Measurements from ENCODE around the gene MRPL55. TPM values are rescaled to one million over a fixed set of nuclear protein-coding genes. Genes with fewer than 3 reads are reported as not detected.

The MRPL55 gene
- total RNA-seq, 1 experiment from 2014 or later, result 63.7 TPM

GRCh38 chr1:228141226-228142044, 32.3 kb upstream of the MRPL55 start:
- H3K27me3 ChIP-seq (replicated peaks; ENCODE audit: control insufficient read depth, insufficient read depth, low read length), result no peaks in the 10 kb centered on the region
- intact Hi-C loops (cut with micrococcal nuclease; ENCODE audit: unreplicated experiment), result loop anchor here (2.0 kb wide), 1 partner anchor 59 kb away; the partner anchor contains the start of gene ARF1
- no peaks in the 10 kb centered on the region for H3K9me3 ChIP-seq
- peak overlapping the region; percentile 91 for H3K27ac Mint-ChIP-seq (ENCODE audit: unreplicated experiment)
- peak overlapping the region; percentile 90 for H3K4me3 ChIP-seq (ENCODE audit: low read depth, low read length)
- peaks cover 5% of the 10 kb centered on the region for H3K4me1 ChIP-seq
- H3K27me3 Mint-ChIP-seq (ENCODE audit: insufficient read depth, unreplicated experiment), result no peaks in the 10 kb centered on the region
- no peak for TF ChIP-seq CTCF (IDR thresholded peaks at IDR 0.05; ENCODE audit: insufficient read depth in 1 of 2, low read depth in 1 of 2, low read length in 1 of 2, severe bottlenecking in 1 of 2, unreplicated experiment in 1 of 2)
- peaks cover 1% of the 10 kb centered on the region; the same call in 1 of the 2 replicates for H3K36me3 ChIP-seq (ENCODE audit: control insufficient read depth, insufficient read depth, low read length)
- POLR2A ChIA-PET, result interaction anchor here (1.4 kb wide), 1 partner anchor 31 kb away, joined by 8 read pairs; no protein-coding TSS in a partner anchor
- peaks cover 21% of the 10 kb centered on the region for H3K36me3 Mint-ChIP-seq (ENCODE audit: insufficient read depth, unreplicated experiment)
- no peak for DNase-seq
- H3K4me1 Mint-ChIP-seq (ENCODE audit: low read depth, unreplicated experiment), result no peaks in the 10 kb centered on the region
- H3K9me3 Mint-ChIP-seq (ENCODE audit: unreplicated experiment), result no peaks in the 10 kb centered on the region
- peak overlapping the region; percentile 85 for H3K4me3 Mint-ChIP-seq (ENCODE audit: unreplicated experiment)
- CTCF ChIA-PET, result no interaction called here
- no TSS peak for BruUV-seq (replicated peaks)

DNA sequence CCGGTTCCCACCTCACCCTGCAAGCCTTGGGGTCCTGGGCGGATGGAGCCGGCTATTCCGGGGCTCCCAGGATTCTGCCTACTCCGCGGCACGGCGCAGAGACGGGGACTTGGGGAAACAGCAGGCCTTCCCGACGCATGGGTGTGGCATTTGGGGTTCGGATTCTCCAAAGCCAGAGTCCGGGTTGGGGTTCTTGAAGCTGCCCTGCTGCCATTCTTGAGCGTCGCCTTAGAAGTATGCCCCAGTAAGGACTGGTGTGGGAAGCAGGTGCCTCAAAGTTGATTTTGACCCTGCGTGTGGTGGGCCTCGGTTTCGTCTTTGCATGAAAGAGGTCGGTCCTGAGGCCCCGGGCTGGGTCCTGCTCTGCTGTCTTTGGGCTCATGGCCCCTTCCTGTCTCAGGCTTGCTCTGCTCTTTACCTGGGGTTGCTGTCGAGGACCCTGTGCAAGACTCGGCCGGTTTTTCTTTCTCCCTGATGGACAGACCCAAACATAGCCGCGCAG, 31.7 kb upstream of the MRPL55 start:
- peak overlapping the region; percentile 90 for H3K4me3 ChIP-seq (ENCODE audit: low read depth, low read length)
- Mint-ChIP-seq H3K9me3 (ENCODE audit: unreplicated experiment) (no peaks in the 10 kb centered on the region), H3K4me3 (ENCODE audit: unreplicated experiment) (peak overlapping the region; percentile 85), H3K27ac (ENCODE audit: unreplicated experiment) (peak overlapping the region; percentile 91), H3K36me3 (ENCODE audit: insufficient read depth, unreplicated experiment) (peaks cover 21% of the 10 kb centered on the region), H3K27me3 (ENCODE audit: insufficient read depth, unreplicated experiment) (no peaks in the 10 kb centered on the region), H3K4me1 (ENCODE audit: low read depth, unreplicated experiment) (no peaks in the 10 kb centered on the region)
- BruUV-seq (replicated peaks), result no TSS peak
- no peaks in the 10 kb centered on the region for H3K27me3 ChIP-seq (replicated peaks; ENCODE audit: control insufficient read depth, insufficient read depth, low read length)
- peaks cover 5% of the 10 kb centered on the region for H3K4me1 ChIP-seq
- no peak for TF ChIP-seq CTCF (IDR thresholded peaks at IDR 0.05; ENCODE audit: insufficient read depth in 1 of 2, low read depth in 1 of 2, low read length in 1 of 2, severe bottlenecking in 1 of 2, unreplicated experiment in 1 of 2)
- no peaks in the 10 kb centered on the region for H3K9me3 ChIP-seq
- intact Hi-C loops (cut with micrococcal nuclease; ENCODE audit: unreplicated experiment), result loop anchor here (1.0 to 2.0 kb wide), 3 partner anchors 25 to 58 kb away; partner anchors contain the start of genes ARF1 and IBA57
- H3K36me3 ChIP-seq (ENCODE audit: control insufficient read depth, insufficient read depth, low read length), result peaks cover 1% of the 10 kb centered on the region; the same call in 1 of the 2 replicates
- DNase-seq, result no peak
- POLR2A ChIA-PET, result interaction anchor here (1.1 to 1.4 kb wide), 3 partner anchors 10 to 31 kb away, joined by 4 to 9 read pairs (median 8); partner anchors contain the start of gene IBA57
- CTCF ChIA-PET, result interaction anchor here (1.5 to 2.3 kb wide), 2 partner anchors 10 to 25 kb away, joined by 4 to 10 read pairs; partner anchors contain the start of gene IBA57

Measured in Caco-2 (cell line).